ENCODE data around the gene GDPD3.

GDPD3 gene

DNA sequence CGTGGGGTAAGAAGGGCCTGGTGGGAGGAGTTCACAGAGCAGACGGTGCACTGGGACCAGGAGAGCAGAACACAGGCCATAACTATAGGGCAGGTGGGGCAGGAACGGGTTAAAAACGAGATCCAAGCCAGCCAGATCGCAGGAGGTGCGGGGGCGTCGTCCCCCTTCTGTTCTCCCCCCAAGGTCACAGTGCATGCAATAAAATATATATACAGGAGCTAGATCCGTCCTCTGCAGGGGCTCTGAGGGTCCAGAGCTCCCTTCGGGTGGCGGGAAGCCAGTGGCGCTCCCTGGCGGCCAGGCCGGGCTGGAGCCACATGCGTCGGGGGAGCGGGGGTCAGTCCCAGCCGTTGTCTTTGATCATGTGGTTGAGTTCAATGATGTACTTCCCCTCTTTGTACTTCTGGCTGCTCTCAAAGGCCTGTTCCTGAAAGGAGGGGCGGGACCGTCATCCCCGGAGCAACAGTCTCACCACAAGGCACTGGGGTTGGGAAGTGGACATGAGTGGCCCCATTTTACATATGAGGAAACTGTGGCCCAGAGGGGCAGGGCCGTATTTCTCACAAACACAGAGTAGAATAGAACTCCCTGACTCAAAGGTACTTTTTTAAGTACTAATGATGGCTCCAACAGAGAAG, 20.8 kb downstream of the GDPD3 start:
- Histone ChIP-seq H3K4me1 (ENCODE audit: control insufficient read depth, insufficient read depth, low read length) (peaks cover 44% of the 10 kb centered on the region), H3K27me3 (replicated peaks; ENCODE audit: control insufficient read depth, insufficient read depth, low read length) (no peaks in the 10 kb centered on the region), H3K9me3 (ENCODE audit: control insufficient read depth, low read length) (peaks cover 3% of the 10 kb centered on the region), H3K9ac (ENCODE audit: low read length) (peak overlapping the region; percentile 80), H3K36me3 (ENCODE audit: control insufficient read depth, insufficient read depth, low read length, severe bottlenecking) (peaks cover 13% of the 10 kb centered on the region), H3K4me3 (ENCODE audit: low read length) (peak overlapping the region; percentile 74)
- peak; percentile 61 for DNase-seq (ENCODE audit: low read depth)

DNA sequence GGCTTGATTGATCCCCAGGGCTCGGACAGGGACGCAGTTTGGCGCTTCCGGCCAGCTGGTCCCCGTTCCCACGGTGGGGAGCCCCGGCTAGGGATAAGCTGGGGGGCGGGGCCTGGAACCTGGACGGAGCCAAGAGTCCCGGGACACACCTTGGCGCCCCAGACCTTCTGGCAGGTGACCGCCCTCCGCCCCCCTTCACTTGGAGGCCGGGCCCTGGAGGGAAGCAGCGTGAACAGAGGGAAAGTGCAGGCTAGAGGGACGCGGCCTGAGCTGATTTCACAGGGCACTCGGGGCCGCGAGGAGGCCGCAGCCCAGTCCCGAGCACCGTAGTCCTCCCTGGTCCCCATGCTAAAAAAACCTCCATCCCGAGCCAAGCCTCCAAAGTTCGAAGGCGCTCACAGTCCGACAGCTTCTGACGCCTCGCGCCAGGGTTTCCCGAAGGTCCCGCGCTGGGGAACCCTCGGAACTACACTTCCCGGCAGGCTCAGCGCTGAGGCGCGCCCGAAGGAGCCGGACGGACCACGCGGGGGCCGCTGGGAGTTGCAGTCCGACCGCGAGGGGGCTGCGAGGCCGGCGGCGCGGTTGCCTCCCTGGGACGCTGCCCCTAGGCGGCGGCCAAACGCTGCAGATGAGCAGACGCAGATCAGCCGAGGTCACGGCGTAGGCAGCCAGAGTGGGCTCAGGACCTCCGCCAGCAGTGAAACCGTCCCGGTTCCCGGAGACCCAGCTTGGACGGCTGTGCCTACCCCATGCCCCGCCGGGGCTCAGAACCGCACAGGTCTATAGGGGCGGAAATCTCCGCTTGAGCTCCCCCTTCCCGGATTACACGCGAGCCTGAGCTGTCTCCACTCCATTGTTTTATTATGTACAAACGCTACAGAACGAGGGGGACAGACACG, 21.6 kb downstream of the GDPD3 start, which contains the start of gene TBX6:
TBX6 (minus strand) TSS at position 451 of the 899 bp plus-strand sequence. CDS start 731 bp downstream, outside the sequence.
- H3K9ac ChIP-seq (ENCODE audit: low read length): peak within 1 kb of the TSS; percentile 80
- no peaks in the 10 kb centered on the region for H3K27me3 ChIP-seq (replicated peaks; ENCODE audit: control insufficient read depth, insufficient read depth, low read length)
- peaks cover 13% of the 10 kb centered on the region for H3K36me3 ChIP-seq (ENCODE audit: control insufficient read depth, insufficient read depth, low read length, severe bottlenecking)
- peaks cover 44% of the 10 kb centered on the region for H3K4me1 ChIP-seq (ENCODE audit: control insufficient read depth, insufficient read depth, low read length)
- H3K4me3 ChIP-seq (ENCODE audit: low read length): peak within 1 kb of the TSS; percentile 74
- peak; percentile 98 for DNase-seq (ENCODE audit: low read depth)
- no peaks in the 10 kb centered on the region for H3K9me3 ChIP-seq (ENCODE audit: control insufficient read depth, low read length)

DNA sequence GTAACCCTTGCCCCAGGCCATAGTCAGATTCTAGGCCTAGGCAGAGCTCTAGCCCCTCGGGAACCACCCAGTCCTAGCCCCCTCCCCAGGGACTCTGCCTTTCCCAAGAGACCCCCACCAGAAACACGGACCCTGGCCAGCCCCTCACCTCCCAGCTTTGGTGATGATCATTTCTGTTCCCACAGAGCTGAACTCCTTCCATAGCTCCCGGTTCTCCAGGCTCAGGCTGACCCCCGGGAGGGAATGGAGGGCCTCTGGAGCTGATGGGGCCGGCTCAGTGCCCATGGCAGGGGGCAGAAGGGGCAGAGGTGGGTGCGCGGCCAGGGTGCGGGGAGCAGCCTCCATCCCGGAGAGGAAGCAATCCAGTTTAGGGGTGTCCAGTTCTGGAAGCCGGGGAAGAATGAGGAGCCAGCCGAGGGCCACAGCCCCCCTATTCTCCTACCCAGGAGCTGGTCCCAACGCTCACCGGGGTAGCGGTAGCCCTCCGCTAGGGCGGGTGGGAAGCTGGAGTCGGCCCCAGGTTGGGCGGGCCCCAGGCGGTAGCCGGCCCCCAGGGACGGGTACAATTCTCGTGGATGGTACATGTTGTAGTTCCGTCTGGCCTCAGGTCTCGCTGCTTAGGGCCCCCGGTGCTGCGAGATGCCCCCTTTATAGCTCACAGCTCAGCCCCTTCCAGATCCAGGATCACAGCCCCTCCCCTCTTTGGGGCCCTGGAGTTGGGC, 22.6 kb downstream of the GDPD3 start:
- peaks cover 40% of the 10 kb centered on the region for H3K4me1 ChIP-seq (ENCODE audit: control insufficient read depth, insufficient read depth, low read length)
- H3K4me3 ChIP-seq (ENCODE audit: low read length): no peak overlapping the region
- H3K9me3 ChIP-seq (ENCODE audit: control insufficient read depth, low read length): no peaks in the 10 kb centered on the region
- no peaks in the 10 kb centered on the region for H3K27me3 ChIP-seq (replicated peaks; ENCODE audit: control insufficient read depth, insufficient read depth, low read length)
- no peak for DNase-seq (ENCODE audit: low read depth)
- H3K36me3 ChIP-seq (ENCODE audit: control insufficient read depth, insufficient read depth, low read length, severe bottlenecking): peaks cover 13% of the 10 kb centered on the region
- H3K9ac ChIP-seq (ENCODE audit: low read length): peak overlapping the region; percentile 80

DNA sequence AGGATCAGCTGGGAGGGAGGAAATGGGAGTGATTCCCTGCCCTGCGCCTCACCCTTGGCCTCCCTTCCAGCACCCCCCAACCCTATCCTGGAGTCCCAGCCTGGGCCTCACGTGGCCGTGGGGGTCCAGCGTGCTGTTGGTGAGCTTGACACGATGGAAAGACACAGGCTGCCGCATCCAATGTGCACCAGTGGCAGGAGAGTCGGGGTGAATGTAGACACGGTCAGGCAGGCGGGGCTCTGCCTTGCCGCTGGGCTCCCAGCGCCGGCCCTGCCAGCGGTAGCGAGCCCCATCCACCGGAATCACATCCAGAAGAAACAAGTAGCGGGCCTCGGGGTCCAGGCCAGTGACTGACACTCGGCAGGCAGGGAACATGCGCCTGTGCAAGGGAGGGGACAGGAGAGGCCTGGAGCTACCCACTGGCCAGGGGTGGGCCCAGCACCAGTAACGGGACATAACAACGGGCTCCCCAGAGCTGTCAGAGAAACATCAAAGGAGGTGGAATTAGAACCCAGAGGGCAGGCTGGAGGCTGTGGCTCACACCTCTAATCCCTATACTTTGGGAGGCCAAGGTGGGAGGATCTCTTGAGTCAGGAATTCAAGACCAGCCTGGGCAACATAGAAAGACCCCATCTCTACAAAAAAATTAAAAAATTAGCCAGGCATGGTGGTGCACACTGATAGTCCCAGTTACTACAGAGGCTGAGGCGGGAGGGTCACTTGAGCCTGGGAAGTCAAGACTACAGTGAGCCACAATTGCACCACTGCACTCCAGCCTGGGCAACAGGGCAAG, 24.3 kb downstream of the GDPD3 start:
- Histone ChIP-seq H3K9me3 (ENCODE audit: control insufficient read depth, low read length) (no peaks in the 10 kb centered on the region), H3K4me1 (ENCODE audit: control insufficient read depth, insufficient read depth, low read length) (peaks cover 36% of the 10 kb centered on the region), H3K9ac (ENCODE audit: low read length) (no peak overlapping the region), H3K4me3 (ENCODE audit: low read length) (no peak overlapping the region), H3K27me3 (replicated peaks; ENCODE audit: control insufficient read depth, insufficient read depth, low read length) (no peaks in the 10 kb centered on the region), H3K36me3 (ENCODE audit: control insufficient read depth, insufficient read depth, low read length, severe bottlenecking) (peaks cover 17% of the 10 kb centered on the region)
- no peak for DNase-seq (ENCODE audit: low read depth)

DNA sequence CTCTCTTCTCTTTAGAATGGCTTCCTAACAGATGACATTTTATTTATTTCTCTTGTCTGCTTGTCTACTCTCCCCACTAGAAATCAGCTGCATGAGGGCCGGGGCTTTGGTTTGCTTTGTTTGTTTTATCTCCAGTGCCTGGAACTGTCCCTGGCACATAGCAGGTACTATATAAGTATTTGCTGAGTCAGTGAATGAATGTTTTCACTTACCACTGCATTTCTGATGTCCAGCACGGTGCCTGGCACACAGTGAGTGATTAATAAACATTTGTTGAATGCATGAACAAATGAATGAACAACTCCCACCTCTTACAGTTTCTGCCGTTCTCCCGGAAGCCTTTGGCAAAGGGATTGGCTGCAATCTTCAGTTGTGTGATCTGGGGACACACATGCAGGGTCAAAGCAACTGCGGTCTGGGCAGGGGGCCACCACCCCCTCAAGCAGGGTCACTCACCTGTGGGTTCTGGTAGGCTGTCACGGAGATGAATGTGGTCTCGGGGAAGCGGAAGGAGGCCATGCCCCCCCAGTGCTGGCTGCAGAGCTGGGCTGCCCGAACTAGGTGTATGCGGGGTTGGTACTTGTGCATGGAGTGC, 25.0 kb downstream of the GDPD3 start:
- no peak for DNase-seq (ENCODE audit: low read depth)
- peaks cover 36% of the 10 kb centered on the region for H3K4me1 ChIP-seq (ENCODE audit: control insufficient read depth, insufficient read depth, low read length)
- H3K36me3 ChIP-seq (ENCODE audit: control insufficient read depth, insufficient read depth, low read length, severe bottlenecking): peaks cover 21% of the 10 kb centered on the region
- no peak overlapping the region for H3K9ac ChIP-seq (ENCODE audit: low read length)
- H3K9me3 ChIP-seq (ENCODE audit: control insufficient read depth, low read length): no peaks in the 10 kb centered on the region
- no peak overlapping the region for H3K4me3 ChIP-seq (ENCODE audit: low read length)
- H3K27me3 ChIP-seq (replicated peaks; ENCODE audit: control insufficient read depth, insufficient read depth, low read length): no peaks in the 10 kb centered on the region

DNA sequence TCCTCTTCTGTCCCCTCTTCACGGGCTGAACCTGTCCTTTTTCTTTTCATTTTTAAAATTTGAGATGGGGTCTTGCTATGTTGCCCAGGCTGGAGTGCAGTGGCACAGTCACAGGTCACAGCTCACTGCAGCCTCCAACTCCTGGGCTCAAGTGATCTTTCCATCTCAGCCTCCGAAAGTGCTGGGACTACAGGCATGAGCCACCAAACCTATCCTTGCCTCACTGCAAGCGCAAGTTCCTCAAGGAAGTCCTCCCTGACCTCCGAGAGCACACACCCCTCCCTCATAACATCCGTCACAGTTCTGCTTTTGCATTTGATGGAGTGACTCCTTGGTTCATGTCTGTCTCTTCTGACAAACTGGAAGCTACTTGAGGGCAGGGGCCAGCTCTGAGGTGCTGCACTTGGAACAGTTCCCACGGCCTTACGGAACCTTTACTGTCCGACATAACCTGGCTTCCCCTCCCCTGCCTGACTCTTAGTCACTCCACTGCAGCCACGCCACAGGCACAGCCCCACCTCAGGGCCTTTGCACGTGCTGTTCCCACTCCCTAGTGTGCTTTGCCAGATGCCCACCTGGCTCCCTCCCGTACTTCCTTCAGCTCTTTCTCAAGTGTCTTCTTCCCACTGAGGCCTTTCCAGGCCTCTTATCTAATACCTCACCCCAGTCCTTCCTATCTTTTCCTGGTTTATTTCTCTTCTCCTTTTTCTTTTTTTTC, 26.0 kb downstream of the GDPD3 start:
- Histone ChIP-seq H3K4me3 (ENCODE audit: low read length) (no peak overlapping the region), H3K27me3 (replicated peaks; ENCODE audit: control insufficient read depth, insufficient read depth, low read length) (no peaks in the 10 kb centered on the region), H3K9ac (ENCODE audit: low read length) (no peak overlapping the region), H3K4me1 (ENCODE audit: control insufficient read depth, insufficient read depth, low read length) (peaks cover 31% of the 10 kb centered on the region), H3K36me3 (ENCODE audit: control insufficient read depth, insufficient read depth, low read length, severe bottlenecking) (peaks cover 31% of the 10 kb centered on the region), H3K9me3 (ENCODE audit: control insufficient read depth, low read length) (no peaks in the 10 kb centered on the region)
- DNase-seq (ENCODE audit: low read depth): no peak

DNA sequence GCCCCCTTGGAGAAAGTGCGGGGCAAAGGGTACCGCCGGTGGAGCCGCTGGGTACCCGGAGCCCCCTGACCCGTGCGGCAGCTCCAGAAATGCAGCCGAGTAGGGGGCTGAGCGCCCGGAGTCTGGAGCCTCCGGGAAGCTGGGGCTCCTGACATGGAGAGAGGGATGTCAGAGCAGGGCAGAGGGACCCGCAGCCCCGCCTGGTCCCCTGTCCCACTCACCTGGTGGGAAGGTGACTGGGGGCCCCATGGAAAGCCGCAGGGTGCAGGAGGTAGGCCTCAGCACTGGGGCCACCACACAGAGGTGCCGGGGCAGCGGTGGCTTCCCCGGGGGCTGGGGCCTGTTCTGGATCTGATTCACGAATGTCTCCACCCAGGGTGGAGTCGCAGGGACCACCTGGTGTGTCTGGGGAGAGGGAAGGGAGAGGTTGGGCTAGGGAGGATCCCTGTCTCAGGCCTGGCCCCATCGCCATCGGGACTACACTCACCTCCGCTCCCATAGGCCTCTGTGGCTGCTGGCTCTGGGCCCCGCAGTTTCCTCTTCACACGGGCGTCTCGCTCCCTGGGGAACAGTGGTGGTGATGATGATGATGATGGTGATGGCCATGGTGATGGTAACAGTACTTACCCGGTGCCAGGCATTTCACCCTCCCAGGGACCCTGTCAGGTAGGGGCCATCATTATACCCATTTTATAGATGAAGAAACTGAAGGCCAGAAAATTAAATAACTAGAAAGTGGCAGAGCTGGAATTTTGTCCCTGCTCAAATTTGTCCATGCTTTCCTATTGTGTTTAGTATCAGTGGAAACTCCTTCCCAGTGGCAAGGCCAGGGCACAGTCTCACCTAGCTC, 26.8 kb downstream of the GDPD3 start:
- Histone ChIP-seq H3K36me3 (ENCODE audit: control insufficient read depth, insufficient read depth, low read length, severe bottlenecking) (peaks cover 36% of the 10 kb centered on the region), H3K27me3 (replicated peaks; ENCODE audit: control insufficient read depth, insufficient read depth, low read length) (no peaks in the 10 kb centered on the region)

DNA sequence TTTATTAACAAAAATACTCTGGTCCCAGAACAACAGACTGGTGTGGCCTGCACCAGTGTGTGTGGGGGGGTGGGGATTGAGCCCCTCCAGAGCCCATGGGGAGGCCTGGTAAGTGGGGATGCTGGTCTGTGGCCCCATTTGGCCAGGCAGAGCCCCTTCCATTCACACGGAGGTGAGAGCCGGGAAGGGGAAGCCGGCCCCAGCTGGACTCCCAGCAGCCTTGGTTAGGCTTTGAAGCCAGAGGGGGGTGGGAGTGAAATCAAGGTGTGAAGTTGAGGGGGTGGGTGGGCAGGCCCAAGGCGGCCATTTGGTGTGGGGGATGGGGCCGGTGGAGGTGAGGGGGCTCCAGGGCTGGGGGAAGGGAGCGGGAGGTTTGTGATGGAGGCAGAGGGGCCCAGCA, 27.5 kb downstream of the GDPD3 start:
- peak overlapping the region; percentile 78 for H3K9ac ChIP-seq (ENCODE audit: low read length)
- no peaks in the 10 kb centered on the region for H3K9me3 ChIP-seq (ENCODE audit: control insufficient read depth, low read length)
- H3K27me3 ChIP-seq (replicated peaks; ENCODE audit: control insufficient read depth, insufficient read depth, low read length): no peaks in the 10 kb centered on the region
- H3K4me3 ChIP-seq (ENCODE audit: low read length): no peak overlapping the region
- H3K36me3 ChIP-seq (ENCODE audit: control insufficient read depth, insufficient read depth, low read length, severe bottlenecking): peaks cover 43% of the 10 kb centered on the region
- DNase-seq (ENCODE audit: low read depth): no peak
- H3K4me1 ChIP-seq (ENCODE audit: control insufficient read depth, insufficient read depth, low read length): peaks cover 19% of the 10 kb centered on the region

More for the DNA sequence above, 26.8 kb downstream of the GDPD3 start:
- H3K4me1 ChIP-seq (ENCODE audit: control insufficient read depth, insufficient read depth, low read length): peaks cover 26% of the 10 kb centered on the region
- H3K9me3 ChIP-seq (ENCODE audit: control insufficient read depth, low read length): no peaks in the 10 kb centered on the region
- no peak overlapping the region for H3K9ac ChIP-seq (ENCODE audit: low read length)
- no peak for DNase-seq (ENCODE audit: low read depth)
- H3K4me3 ChIP-seq (ENCODE audit: low read length): no peak overlapping the region

DNA sequence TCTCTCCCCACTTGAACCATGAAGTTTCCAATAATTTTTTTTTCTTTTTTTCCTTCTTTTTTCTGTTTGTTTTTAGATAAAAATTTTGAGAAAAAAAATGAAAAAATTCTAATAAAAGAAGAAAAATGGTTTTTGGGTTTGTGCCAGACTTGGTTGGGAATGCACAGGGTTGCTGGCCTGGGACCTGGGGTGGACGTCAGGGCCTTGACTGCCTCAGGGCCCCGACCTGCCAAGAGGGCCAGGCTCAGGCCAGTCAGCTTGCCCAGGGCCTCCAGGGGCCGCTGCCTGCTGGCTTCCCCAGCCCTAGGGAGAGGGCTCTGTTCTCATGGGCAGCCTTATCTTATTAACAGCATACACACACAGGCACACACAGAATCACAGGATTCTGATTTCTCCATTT, 28.1 kb downstream of the GDPD3 start:
- Histone ChIP-seq H3K9me3 (ENCODE audit: control insufficient read depth, low read length) (no peaks in the 10 kb centered on the region), H3K36me3 (ENCODE audit: control insufficient read depth, insufficient read depth, low read length, severe bottlenecking) (peaks cover 45% of the 10 kb centered on the region), H3K27me3 (replicated peaks; ENCODE audit: control insufficient read depth, insufficient read depth, low read length) (no peaks in the 10 kb centered on the region), H3K9ac (ENCODE audit: low read length) (peak overlapping the region; percentile 78), H3K4me3 (ENCODE audit: low read length) (no peak overlapping the region), H3K4me1 (ENCODE audit: control insufficient read depth, insufficient read depth, low read length) (peaks cover 13% of the 10 kb centered on the region)
- no peak for DNase-seq (ENCODE audit: low read depth)

All from adipocyte (in vitro differentiated cells).